ENCODE data around the gene EEF1A2.

The EEF1A2 gene

GRCh38 chr20:63497946-63498935, 642 bp downstream of the EEF1A2 start:
- TF ChIP-seq PPARA (CRISPR knock-in tag; IDR thresholded peaks at IDR 0.05; ENCODE audit: borderline replicate concordance): no peak
- TF ChIP-seq TCF4 (CRISPR knock-in tag; IDR thresholded peaks at IDR 0.05; ENCODE audit: borderline replicate concordance): no peak
- no peak for TF ChIP-seq BACH2 (CRISPR knock-in tag; IDR thresholded peaks at IDR 0.05; ENCODE audit: borderline replicate concordance)
- no peak for TF ChIP-seq SNAI2 (CRISPR knock-in tag; IDR thresholded peaks at IDR 0.05)
- TF ChIP-seq, protein P1, sequence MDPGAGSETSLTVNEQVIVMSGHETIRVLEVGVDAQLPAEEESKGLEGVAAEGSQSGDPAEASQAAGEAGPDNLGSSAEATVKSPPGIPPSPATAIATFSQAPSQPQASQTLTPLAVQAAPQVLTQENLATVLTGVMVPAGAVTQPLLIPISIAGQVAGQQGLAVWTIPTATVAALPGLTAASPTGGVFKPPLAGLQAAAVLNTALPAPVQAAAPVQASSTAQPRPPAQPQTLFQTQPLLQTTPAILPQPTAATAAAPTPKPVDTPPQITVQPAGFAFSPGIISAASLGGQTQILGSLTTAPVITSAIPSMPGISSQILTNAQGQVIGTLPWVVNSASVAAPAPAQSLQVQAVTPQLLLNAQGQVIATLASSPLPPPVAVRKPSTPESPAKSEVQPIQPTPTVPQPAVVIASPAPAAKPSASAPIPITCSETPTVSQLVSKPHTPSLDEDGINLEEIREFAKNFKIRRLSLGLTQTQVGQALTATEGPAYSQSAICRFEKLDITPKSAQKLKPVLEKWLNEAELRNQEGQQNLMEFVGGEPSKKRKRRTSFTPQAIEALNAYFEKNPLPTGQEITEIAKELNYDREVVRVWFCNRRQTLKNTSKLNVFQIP (CRISPR knock-in tag; IDR thresholded peaks at IDR 0.05; ENCODE audit: borderline replicate concordance, low read depth): no peak
- TF ChIP-seq RARB (CRISPR knock-in tag; IDR thresholded peaks at IDR 0.05): no peak
- TF ChIP-seq TOX (CRISPR knock-in tag; IDR thresholded peaks at IDR 0.05; ENCODE audit: borderline replicate concordance): no peak
- no peak for TF ChIP-seq ZNF565 (CRISPR knock-in tag; conservative IDR thresholded peaks at IDR 0.05; ENCODE audit: low read depth)
- no peak for TF ChIP-seq ZFP3 (CRISPR knock-in tag; IDR thresholded peaks at IDR 0.05)
- TF ChIP-seq ZC3H10 (CRISPR knock-in tag; IDR thresholded peaks at IDR 0.05): no peak
- TF ChIP-seq ISL1 (CRISPR knock-in tag; IDR thresholded peaks at IDR 0.05): no peak
- TF ChIP-seq CSDC2 (CRISPR knock-in tag; IDR thresholded peaks at IDR 0.05): no peak
- no peak for TF ChIP-seq ZNF8 (CRISPR knock-in tag; IDR thresholded peaks at IDR 0.05)
- TF ChIP-seq ZFP30 (CRISPR knock-in tag; IDR thresholded peaks at IDR 0.05): no peak
- ATAC-seq: peak; percentile 52

DNA sequence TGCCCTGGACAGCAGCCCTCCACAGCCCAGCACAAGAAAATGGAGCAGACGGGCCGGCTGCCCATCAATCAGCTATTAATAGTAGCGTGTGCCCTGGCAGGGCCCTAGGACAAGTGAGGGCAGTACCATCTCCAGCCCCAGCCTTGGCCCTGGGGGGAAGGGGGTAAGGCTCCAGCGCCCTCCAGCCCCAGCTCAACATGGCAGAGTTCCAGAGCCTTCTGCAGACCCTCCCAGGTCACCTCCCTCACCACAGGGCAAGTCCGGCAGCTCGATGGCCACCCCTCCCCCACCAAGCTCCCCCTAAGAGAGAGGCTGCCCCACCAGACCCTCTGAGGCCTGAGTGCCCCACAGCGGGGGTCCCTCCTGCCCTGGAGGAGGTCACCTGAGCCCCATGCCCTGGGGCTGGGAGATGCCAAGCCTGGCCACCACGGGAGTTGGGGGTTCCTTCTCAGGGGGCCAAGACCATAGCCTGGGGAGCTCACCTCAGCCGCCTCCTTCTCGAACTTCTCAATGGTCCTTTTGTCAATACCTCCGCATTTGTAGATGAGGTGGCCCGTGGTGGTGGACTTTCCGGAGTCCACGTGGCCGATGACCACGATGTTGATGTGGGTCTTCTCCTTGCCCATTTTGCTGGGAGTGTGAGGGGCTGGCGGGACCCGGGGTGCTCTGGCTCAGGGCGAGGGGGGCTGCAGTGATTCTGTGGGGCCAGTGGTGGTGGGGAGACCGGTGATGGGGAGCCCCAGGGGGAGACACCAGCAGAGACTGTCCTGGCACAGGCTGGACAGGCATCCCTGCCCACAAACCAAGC, 1.5 kb downstream of the EEF1A2 start:
- peak; percentile 11; the same call in 2 of the 3 replicates for ATAC-seq
- TF ChIP-seq PPARA (CRISPR knock-in tag; IDR thresholded peaks at IDR 0.05; ENCODE audit: borderline replicate concordance) (no peak), ZNF70 (CRISPR knock-in tag; IDR thresholded peaks at IDR 0.05) (no peak)

- ATAC-seq: peak; percentile 36
Observed at GRCh38 chr20:63496596-63497120, 2.2 kb downstream of the EEF1A2 start.

More at GRCh38 chr20:63496596-63497120, 2.2 kb downstream of the EEF1A2 start:
- TF ChIP-seq TSHZ2 (CRISPR knock-in tag; IDR thresholded peaks at IDR 0.05): no peak
- TF ChIP-seq ESRRG (CRISPR knock-in tag; IDR thresholded peaks at IDR 0.05): no peak
- no peak for TF ChIP-seq CSDC2 (CRISPR knock-in tag; IDR thresholded peaks at IDR 0.05)
- TF ChIP-seq, protein P2, sequence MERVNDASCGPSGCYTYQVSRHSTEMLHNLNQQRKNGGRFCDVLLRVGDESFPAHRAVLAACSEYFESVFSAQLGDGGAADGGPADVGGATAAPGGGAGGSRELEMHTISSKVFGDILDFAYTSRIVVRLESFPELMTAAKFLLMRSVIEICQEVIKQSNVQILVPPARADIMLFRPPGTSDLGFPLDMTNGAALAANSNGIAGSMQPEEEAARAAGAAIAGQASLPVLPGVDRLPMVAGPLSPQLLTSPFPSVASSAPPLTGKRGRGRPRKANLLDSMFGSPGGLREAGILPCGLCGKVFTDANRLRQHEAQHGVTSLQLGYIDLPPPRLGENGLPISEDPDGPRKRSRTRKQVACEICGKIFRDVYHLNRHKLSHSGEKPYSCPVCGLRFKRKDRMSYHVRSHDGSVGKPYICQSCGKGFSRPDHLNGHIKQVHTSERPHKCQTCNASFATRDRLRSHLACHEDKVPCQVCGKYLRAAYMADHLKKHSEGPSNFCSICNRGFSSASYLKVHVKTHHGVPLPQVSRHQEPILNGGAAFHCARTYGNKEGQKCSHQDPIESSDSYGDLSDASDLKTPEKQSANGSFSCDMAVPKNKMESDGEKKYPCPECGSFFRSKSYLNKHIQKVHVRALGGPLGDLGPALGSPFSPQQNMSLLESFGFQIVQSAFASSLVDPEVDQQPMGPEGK (CRISPR knock-in tag; IDR thresholded peaks at IDR 0.05; ENCODE audit: borderline replicate concordance): no peak
- no peak for TF ChIP-seq ZNF8 (CRISPR knock-in tag; IDR thresholded peaks at IDR 0.05)
- no peak for TF ChIP-seq OSR1 (CRISPR knock-in tag; IDR thresholded peaks at IDR 0.05)
- TF ChIP-seq, protein P1 (CRISPR knock-in tag; IDR thresholded peaks at IDR 0.05; ENCODE audit: borderline replicate concordance, low read depth): no peak
- no peak for TF ChIP-seq BACH2 (CRISPR knock-in tag; IDR thresholded peaks at IDR 0.05; ENCODE audit: borderline replicate concordance)

All from SK-N-SH treated with all-trans-retinoic acid at 6 μM for 48 hours (cell line).